ENCODE measurements around the gene PDGFB.

Gene PDGFB

DNA sequence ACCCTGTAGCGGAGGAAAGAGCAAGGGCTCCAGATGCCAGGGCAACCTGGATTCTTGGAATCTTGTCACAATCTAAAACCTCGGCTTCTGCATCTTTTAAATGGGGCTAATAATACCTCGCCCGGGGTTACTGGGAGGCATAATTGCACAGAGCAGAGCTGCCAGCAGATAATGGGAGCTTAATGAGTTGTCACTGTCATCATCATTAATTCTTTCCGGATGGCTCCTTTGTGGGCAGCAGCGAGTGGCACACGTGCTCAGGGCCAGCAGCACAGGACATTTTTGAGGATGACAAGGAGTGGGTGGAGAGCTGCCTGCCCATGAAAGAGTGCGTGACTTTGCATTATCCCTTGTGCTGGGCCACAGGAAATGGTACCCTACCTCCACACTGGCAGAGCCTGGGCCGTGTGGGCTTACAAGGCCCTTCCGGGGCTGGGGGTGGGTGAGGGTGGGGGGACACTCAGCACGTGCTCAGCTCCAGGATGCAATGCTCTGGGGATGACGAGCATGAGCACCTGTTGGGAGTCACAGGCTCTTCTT, 5.7 kb downstream of the PDGFB start:
- DNase-seq = no peak

- DNase-seq = no peak
These were observed 6.2 kb downstream of the PDGFB start for GRCh38 chr22:39238561-39238960.

DNA sequence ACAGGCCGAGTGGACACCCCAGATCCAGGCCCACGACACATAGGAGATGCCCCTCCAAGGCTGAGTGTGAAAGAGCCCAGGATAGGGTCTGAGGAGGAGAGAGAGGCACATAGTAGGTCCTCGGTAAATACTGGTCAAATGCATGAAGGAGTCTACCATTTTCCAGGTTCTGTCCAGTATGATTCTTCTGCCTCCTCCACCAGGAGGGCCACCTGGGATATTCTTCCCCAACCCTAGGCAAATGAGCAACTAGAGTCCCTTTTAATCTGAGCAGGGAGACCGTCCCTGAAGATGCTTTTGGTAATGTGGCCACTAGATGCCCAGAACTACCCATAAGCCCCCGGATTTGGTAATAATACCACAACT, 6.7 kb downstream of the PDGFB start:
- DNase-seq = no peak

GRCh38 chr22:39237318-39238100, 7.3 kb downstream of the PDGFB start:
- no peak for DNase-seq

- peak; percentile 75 for DNase-seq
These were observed 8.2 kb downstream of the PDGFB start for GRCh38 chr22:39236321-39237317.

GRCh38 chr22:39234867-39235687, 9.7 kb downstream of the PDGFB start:
- no peak for DNase-seq

DNA sequence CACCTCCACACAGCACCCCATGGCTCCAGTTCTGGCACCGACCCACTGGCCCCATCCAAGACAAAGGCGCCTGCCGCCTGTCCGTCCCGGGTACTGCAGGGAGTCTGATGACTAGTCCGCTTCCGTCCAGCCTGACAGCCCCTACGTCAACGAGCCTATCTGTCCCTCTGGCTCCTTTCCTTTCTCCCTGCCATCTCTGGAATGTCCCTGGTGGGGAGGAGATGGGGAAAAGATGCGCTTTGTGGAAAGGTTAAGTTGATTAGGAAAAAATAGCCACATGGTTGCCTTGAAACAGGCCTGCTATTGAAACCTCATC, 10.4 kb downstream of the PDGFB start:
- DNase-seq = no peak

GRCh38 chr22:39233710-39234471, 10.9 kb downstream of the PDGFB start:
- DNase-seq = no peak

DNA sequence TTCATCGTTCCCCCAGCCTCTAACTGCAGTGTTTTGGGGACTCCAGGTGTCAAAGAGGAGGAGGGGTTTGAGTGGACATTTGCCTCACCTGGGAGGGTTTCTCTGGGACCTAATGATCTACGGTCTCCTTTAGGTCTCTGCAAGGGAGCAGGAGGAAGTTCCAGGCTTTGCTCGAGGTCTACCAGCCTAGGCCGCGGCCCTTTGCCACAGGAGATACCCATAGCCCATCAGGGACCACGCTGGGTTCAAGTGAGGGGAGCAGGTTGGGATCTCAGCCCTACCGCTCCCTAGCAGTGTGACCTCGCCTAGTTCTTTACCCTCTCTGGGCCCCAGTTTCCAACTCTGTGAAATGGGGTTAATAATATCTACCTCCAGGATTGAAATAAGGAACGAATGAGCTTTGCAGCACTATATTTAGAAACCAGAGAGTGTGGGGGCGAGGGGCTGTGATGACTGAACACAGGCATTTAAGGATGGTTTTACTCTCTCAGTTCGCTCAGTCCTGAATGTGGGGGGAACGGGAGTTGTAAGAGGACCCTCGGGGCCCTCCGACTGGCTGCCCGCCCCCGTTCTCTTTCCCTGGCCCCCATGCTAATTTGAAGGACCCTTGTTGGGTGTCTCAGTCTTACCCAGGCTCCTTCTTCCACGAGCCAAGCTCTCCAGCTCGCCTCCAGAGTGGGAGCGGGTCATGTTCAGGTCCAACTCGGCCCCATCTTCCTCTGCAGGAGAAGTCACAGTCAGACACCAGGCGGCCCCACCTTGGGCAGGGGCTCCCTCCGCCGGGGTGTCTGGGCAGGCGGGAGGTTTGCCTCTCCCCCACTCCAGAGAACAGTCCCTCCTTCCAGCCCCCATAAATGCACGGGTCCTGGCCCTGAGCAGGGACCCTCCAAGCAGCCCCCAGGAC, 11.7 kb downstream of the PDGFB start:
- DNase-seq = no peak

GRCh38 chr22:39232246-39232645, 12.5 kb downstream of the PDGFB start:
- no peak for DNase-seq

DNA sequence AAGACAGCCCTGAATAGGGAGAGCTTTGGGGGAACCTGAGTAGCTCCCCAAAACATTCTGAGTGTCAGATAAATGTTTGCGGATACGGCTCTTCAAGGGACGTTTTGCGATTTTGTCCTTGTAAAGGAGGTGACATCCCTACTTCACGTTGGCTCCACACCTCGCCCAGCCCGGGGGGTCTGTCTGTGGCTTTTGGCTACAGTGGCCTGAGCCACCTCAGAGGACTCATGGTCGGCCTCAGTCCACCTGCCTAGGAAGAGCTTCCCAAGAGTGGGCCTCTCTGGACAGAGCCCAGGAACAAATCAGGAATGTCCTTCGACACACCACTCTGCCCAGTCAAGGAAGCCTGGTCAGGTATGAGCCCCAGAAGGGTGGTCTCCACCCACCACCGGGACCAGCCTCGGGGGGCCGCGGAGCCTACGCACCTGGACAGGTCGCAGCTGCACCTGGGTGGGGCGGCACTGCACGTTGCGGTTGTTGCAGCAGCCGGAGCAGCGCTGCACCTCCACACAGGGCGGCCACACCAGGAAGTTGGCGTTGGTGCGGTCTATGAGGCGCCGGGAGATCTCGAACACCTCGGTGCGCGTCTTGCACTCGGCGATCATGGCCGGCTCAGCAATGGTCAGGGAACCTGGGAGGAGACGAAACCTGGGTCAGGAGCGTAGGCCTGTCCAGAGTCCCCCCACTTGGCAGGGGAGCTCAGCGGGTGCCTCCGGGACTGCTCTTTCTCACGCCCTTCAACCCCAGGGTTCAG, 13.4 kb downstream of the PDGFB start:
- DNase-seq = no peak

DNA sequence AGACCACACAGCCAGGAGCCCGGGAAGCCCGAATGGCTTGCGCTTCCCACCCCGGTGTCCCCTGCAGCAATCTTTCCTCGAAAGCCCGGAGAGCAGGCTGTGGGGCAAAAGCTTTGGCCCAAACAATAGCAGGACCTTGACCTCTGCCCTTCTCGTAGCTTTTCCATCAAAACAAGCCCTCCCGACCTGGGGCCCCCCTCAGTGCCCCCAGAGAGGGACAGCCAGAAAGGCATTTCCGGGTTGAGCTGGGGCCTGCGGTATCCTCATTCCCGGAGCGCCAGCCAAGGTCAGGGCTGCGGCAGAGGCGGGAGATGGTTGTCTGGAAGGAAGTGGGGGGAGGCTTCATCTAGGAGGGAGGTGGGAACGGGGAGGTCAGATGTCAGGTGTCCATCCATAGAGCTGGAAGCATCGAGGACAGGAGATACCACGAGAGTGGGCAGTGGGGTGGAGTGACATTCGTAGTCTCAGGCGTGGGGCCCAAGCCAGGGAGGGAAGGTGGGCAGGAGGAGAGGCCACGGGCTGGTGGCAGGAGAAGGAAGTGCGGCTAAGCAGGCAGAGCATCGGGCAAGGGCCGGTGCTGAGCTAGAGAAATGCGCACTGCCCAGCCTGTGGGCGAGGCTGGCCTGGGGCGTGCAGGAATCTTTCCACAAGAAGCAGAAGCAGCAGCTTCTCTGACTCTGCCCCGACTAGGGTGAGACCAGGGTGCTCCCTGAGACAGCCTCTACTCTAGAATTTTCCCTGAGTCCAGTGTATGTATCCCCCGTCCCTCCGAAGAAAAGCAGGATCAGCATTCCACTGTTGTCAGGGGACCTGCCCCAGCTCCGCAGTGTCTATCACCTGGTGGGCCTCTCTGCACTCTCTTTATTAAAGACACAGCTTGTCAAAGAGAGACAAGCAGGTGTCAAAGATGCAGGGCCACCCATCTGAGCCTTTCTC, 14.3 kb downstream of the PDGFB start:
- DNase-seq = no peak

- DNase-seq = no peak
These were observed 15.0 kb downstream of the PDGFB start for GRCh38 chr22:39229688-39230260.

DNA sequence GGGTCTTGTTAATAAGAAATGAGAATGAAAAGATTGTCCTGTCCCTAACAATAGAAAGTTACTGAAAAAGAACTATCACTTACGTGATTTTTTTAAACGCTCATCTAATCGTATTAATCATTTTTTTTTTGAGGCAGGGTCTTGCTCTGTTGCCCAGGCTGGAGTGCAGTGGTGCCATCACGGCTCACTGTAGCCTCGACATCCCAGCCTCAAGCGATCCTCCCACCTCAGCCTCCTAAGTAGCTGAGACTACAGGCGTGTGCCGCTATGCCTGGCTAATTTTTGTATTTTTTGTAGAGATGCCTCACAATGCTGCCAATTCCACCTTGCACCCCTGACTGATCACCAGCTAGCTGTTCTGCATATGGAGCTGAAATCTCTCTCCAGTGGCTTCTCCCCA, 15.7 kb downstream of the PDGFB start:
- DNase-seq = no peak

GRCh38 chr22:39227542-39228272, 17.1 kb downstream of the PDGFB start:
- DNase-seq = no peak

DNA sequence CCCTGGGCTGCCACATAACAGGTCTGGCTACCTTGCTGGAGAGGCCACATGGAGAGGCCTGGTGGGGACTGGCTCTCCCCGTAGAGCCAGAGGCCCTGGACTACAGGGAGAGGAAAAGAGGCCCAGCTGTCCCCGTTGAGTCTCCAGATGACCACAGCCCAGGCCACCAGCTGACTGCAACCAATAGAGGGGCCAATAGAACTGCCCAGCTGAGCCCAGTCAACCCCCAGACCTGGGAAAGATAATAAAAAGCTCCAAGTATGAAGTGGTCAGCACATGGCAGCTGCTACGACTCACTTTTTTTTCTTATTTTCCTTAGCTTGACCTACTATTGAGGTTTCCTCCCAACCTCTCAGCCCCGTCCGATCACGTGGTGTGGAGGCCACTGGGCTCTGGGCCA, 18.4 kb downstream of the PDGFB start:
- DNase-seq = no peak

GRCh38 chr22:39225591-39225990, 19.2 kb downstream of the PDGFB start:
- DNase-seq = no peak

DNA sequence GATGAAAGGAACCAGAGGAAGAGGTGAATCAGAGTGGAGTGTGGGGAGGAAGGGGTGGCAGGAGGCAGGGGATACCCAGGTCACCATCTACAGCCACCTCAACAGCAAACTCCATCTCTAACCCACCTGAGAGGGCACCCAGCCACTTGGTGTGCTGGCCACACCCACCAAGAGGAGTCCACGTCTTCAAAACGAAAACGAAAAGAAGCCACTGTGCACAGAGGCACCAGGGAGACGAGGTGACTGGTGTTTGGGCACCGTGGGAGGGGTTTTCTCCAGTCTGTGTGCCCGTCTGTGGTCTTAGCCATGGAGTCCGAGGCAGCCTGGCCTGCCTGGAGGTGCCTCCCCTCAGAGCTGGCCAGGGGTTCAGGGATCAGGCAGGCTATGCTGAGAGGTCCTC, 20.2 kb downstream of the PDGFB start:
- DNase-seq = no peak
